ENCODE measurements around the gene XPO6.

The XPO6 gene

GRCh38 chr16:28093385-28093725, 118.4 kb downstream of the XPO6 start:
- no CpG with 5 or more reads among the region's 5 CpGs for WGBS (ENCODE audit: insufficient coverage, insufficient read length)
- H3K4me3 ChIP-seq (ENCODE audit: low read length): no peak overlapping the region
- no peaks in the 10 kb centered on the region for H3K27me3 ChIP-seq (ENCODE audit: control insufficient read depth, insufficient read depth, low read length)
- no peak for DNase-seq (ENCODE audit: low read depth, low spot score)
- H3K4me1 ChIP-seq (ENCODE audit: control insufficient read depth, insufficient read depth, low read length): peaks cover 5% of the 10 kb centered on the region; the same call in 1 of the 2 replicates
- H3K36me3 ChIP-seq (ENCODE audit: control insufficient read depth, insufficient read depth, low read length): peaks cover 5% of the 10 kb centered on the region
- no peak overlapping the region for H3K27ac ChIP-seq (ENCODE audit: low read length)
- H3K9me3 ChIP-seq (ENCODE audit: control insufficient read depth, insufficient read depth, low read length): no peaks in the 10 kb centered on the region

- Histone ChIP-seq H3K4me1 (ENCODE audit: control insufficient read depth, insufficient read depth, low read length) (peaks cover 5% of the 10 kb centered on the region; the same call in 1 of the 2 replicates), H3K4me3 (ENCODE audit: low read length) (no peak overlapping the region), H3K27ac (ENCODE audit: low read length) (no peak overlapping the region), H3K36me3 (ENCODE audit: control insufficient read depth, insufficient read depth, low read length) (no peaks in the 10 kb centered on the region; the same call in 1 of the 2 replicates), H3K27me3 (ENCODE audit: control insufficient read depth, insufficient read depth, low read length) (no peaks in the 10 kb centered on the region), H3K9me3 (ENCODE audit: control insufficient read depth, insufficient read depth, low read length) (no peaks in the 10 kb centered on the region)
- DNase-seq (ENCODE audit: low read depth, low spot score): no peak
- WGBS (ENCODE audit: insufficient coverage, insufficient read length): no CpG with 5 or more reads among the region's 17 CpGs
Observed at GRCh38 chr16:28092721-28093384, 118.9 kb downstream of the XPO6 start.

DNA sequence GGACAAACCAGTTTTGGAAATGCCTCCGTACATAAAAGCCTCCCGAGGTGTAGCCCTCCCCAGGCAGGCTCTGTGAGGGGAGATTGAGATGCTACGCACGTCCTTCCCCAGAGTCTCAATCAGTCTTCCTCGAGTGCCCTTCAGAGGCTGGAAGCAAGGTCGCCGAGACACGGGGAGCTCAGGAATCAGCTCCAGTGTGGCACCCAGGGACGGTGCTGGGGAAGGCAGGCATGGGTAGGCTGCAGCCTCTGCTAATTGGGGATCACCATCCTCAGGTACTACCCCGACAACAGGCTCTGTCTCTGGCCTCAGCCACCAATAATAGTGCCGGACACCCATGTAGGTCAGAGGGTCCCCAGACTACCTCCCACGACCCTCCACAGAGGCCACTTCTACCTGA, 120.1 kb downstream of the XPO6 start:
- H3K27ac ChIP-seq (ENCODE audit: low read length): no peak overlapping the region
- no peaks in the 10 kb centered on the region for H3K27me3 ChIP-seq (ENCODE audit: control insufficient read depth, insufficient read depth, low read length)
- WGBS (ENCODE audit: insufficient coverage, insufficient read length): no CpG with 5 or more reads among the region's 12 CpGs
- H3K36me3 ChIP-seq (ENCODE audit: control insufficient read depth, insufficient read depth, low read length): no peaks in the 10 kb centered on the region
- peaks cover 5% of the 10 kb centered on the region; the same call in 1 of the 2 replicates for H3K4me1 ChIP-seq (ENCODE audit: control insufficient read depth, insufficient read depth, low read length)
- H3K4me3 ChIP-seq (ENCODE audit: low read length): no peak overlapping the region
- no peak for DNase-seq (ENCODE audit: low read depth, low spot score)
- H3K9me3 ChIP-seq (ENCODE audit: control insufficient read depth, insufficient read depth, low read length): no peaks in the 10 kb centered on the region

DNA sequence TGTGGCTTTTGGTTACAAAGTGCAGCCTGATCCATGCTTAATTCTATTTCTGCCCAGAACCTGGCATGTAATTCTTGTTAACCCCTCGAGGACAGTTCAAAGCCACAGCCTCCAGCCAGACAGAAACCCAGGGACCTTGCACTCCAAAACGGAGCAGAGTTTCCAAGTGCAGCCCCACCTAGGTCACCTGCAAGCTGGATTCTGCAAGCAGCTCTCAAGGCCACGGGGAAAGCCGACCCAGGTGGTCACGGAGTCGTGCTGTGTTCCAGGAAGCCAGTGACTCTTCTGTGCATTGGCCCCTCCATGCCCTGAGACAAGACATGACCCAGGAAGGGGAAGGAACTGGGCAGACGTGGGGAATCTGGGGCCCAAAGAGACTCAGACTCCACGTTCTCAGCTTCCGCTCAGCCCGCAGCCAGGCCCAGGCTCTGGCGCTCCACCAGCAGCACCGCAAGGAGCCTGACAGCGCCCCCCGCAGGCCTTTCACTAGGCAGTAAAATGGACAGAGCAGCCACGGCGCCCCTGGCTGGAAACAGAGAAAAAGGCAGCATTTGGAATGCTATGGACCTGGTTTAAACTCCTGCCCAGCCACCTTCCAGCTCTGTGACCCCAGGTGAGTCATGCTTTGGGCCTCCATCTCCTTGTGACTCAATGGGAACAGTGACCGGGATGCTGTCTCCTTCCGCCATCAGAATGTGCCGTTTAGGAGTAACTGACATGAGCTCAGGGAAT, 121.0 kb downstream of the XPO6 start:
- no peaks in the 10 kb centered on the region for H3K27me3 ChIP-seq (ENCODE audit: control insufficient read depth, insufficient read depth, low read length)
- H3K4me1 ChIP-seq (ENCODE audit: control insufficient read depth, insufficient read depth, low read length): peaks cover 5% of the 10 kb centered on the region; the same call in 1 of the 2 replicates
- H3K4me3 ChIP-seq (ENCODE audit: low read length): no peak overlapping the region
- peak; percentile 35 for DNase-seq (ENCODE audit: low read depth, low spot score)
- no peaks in the 10 kb centered on the region for H3K36me3 ChIP-seq (ENCODE audit: control insufficient read depth, insufficient read depth, low read length)
- no peaks in the 10 kb centered on the region for H3K9me3 ChIP-seq (ENCODE audit: control insufficient read depth, insufficient read depth, low read length)
- H3K27ac ChIP-seq (ENCODE audit: low read length): no peak overlapping the region
- no CpG with 5 or more reads among the region's 19 CpGs for WGBS (ENCODE audit: insufficient coverage, insufficient read length)

GRCh38 chr16:28089992-28090365, 121.8 kb downstream of the XPO6 start:
- Histone ChIP-seq H3K4me1 (ENCODE audit: control insufficient read depth, insufficient read depth, low read length) (peaks cover 5% of the 10 kb centered on the region; the same call in 1 of the 2 replicates), H3K27ac (ENCODE audit: low read length) (no peak overlapping the region), H3K4me3 (ENCODE audit: low read length) (no peak overlapping the region), H3K36me3 (ENCODE audit: control insufficient read depth, insufficient read depth, low read length) (no peaks in the 10 kb centered on the region), H3K9me3 (ENCODE audit: control insufficient read depth, insufficient read depth, low read length) (no peaks in the 10 kb centered on the region), H3K27me3 (ENCODE audit: control insufficient read depth, insufficient read depth, low read length) (no peaks in the 10 kb centered on the region)
- DNase-seq (ENCODE audit: low read depth, low spot score): no peak
- WGBS (ENCODE audit: insufficient coverage, insufficient read length): no CpG with 5 or more reads among the region's 7 CpGs

DNA sequence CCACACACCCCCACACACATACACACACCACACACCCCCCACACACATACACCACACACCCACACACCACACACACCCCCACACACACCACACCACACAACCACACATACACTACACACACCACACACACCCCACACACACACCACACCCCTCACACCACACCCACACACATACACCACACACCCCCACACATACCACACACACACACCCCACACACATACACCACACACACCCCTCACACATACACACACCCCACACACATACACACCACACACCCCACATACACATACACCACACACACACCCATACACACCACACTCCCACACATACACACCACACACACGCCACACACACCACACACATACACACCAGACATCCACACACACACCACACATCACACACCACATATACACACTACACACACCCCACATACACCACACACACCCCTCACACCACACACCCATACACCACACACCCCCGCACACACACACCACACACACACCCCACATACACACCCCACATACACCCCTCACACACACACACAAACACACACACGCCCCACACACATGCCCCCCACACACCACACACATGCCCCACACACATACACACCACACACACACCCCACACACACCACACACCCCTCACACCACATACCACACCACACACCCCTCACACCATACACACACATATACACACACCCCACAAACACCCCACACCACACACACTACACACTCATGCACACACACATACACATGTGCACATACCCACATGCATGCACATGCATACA, 122.4 kb downstream of the XPO6 start:
- Histone ChIP-seq H3K36me3 (ENCODE audit: control insufficient read depth, insufficient read depth, low read length) (no peaks in the 10 kb centered on the region), H3K27me3 (ENCODE audit: control insufficient read depth, insufficient read depth, low read length) (no peaks in the 10 kb centered on the region), H3K4me3 (ENCODE audit: low read length) (no peak overlapping the region), H3K27ac (ENCODE audit: low read length) (no peak overlapping the region), H3K4me1 (ENCODE audit: control insufficient read depth, insufficient read depth, low read length) (peaks cover 5% of the 10 kb centered on the region; the same call in 1 of the 2 replicates), H3K9me3 (ENCODE audit: control insufficient read depth, insufficient read depth, low read length) (no peaks in the 10 kb centered on the region)
- DNase-seq (ENCODE audit: low read depth, low spot score): no peak
- 100% methylated on average over 3 of the region's 3 CpGs for WGBS (ENCODE audit: insufficient coverage, insufficient read length)

GRCh38 chr16:28087675-28088300, 124.0 kb downstream of the XPO6 start:
- no CpG with 5 or more reads among the region's 7 CpGs for WGBS (ENCODE audit: insufficient coverage, insufficient read length)
- H3K4me3 ChIP-seq (ENCODE audit: low read length): no peak overlapping the region
- H3K4me1 ChIP-seq (ENCODE audit: control insufficient read depth, insufficient read depth, low read length): peaks cover 3% of the 10 kb centered on the region; the same call in 1 of the 2 replicates
- no peaks in the 10 kb centered on the region for H3K36me3 ChIP-seq (ENCODE audit: control insufficient read depth, insufficient read depth, low read length)
- no peak for DNase-seq (ENCODE audit: low read depth, low spot score)
- H3K9me3 ChIP-seq (ENCODE audit: control insufficient read depth, insufficient read depth, low read length): no peaks in the 10 kb centered on the region
- H3K27ac ChIP-seq (ENCODE audit: low read length): no peak overlapping the region
- no peaks in the 10 kb centered on the region for H3K27me3 ChIP-seq (ENCODE audit: control insufficient read depth, insufficient read depth, low read length)

- WGBS (ENCODE audit: insufficient coverage, insufficient read length): no CpG with 5 or more reads among the region's 8 CpGs
- Histone ChIP-seq H3K4me3 (ENCODE audit: low read length) (no peak overlapping the region), H3K4me1 (ENCODE audit: control insufficient read depth, insufficient read depth, low read length) (peaks cover 3% of the 10 kb centered on the region; the same call in 1 of the 2 replicates), H3K27me3 (ENCODE audit: control insufficient read depth, insufficient read depth, low read length) (no peaks in the 10 kb centered on the region), H3K36me3 (ENCODE audit: control insufficient read depth, insufficient read depth, low read length) (no peaks in the 10 kb centered on the region), H3K27ac (ENCODE audit: low read length) (no peak overlapping the region), H3K9me3 (ENCODE audit: control insufficient read depth, insufficient read depth, low read length) (no peaks in the 10 kb centered on the region)
- DNase-seq (ENCODE audit: low read depth, low spot score): no peak
Observed at GRCh38 chr16:28087140-28087660, 124.6 kb downstream of the XPO6 start.

GRCh38 chr16:28086186-28087139, 125.3 kb downstream of the XPO6 start:
- H3K36me3 ChIP-seq (ENCODE audit: control insufficient read depth, insufficient read depth, low read length): no peaks in the 10 kb centered on the region
- H3K4me1 ChIP-seq (ENCODE audit: control insufficient read depth, insufficient read depth, low read length): peaks cover 3% of the 10 kb centered on the region
- no peaks in the 10 kb centered on the region for H3K9me3 ChIP-seq (ENCODE audit: control insufficient read depth, insufficient read depth, low read length)
- H3K27me3 ChIP-seq (ENCODE audit: control insufficient read depth, insufficient read depth, low read length): no peaks in the 10 kb centered on the region
- H3K27ac ChIP-seq (ENCODE audit: low read length): no peak overlapping the region
- no peak overlapping the region; the same call in 1 of the 2 replicates for H3K4me3 ChIP-seq (ENCODE audit: low read length)
- DNase-seq (ENCODE audit: low read depth, low spot score): no peak
- no CpG with 5 or more reads among the region's 21 CpGs for WGBS (ENCODE audit: insufficient coverage, insufficient read length)

Data from iPS DF 6.9 (cell line).